Activated CD4-positive, alpha-beta T cell treated with anti-CD3 and anti-CD28 coated beads for 4 hours (primary cell): ENCODE measurements around the gene ARNT2.
"Not testable (repeated sequence)": the region's sequence is repeated elsewhere in the genome, so short reads cannot be mapped to it uniquely, and the experiment has no call there.

Experiments
- DNase-seq, 2 donors: peaks; one replicate each; pipeline ENCODE4 v3.0.0-alpha.2; 2020

The ARNT2 gene

DNA sequence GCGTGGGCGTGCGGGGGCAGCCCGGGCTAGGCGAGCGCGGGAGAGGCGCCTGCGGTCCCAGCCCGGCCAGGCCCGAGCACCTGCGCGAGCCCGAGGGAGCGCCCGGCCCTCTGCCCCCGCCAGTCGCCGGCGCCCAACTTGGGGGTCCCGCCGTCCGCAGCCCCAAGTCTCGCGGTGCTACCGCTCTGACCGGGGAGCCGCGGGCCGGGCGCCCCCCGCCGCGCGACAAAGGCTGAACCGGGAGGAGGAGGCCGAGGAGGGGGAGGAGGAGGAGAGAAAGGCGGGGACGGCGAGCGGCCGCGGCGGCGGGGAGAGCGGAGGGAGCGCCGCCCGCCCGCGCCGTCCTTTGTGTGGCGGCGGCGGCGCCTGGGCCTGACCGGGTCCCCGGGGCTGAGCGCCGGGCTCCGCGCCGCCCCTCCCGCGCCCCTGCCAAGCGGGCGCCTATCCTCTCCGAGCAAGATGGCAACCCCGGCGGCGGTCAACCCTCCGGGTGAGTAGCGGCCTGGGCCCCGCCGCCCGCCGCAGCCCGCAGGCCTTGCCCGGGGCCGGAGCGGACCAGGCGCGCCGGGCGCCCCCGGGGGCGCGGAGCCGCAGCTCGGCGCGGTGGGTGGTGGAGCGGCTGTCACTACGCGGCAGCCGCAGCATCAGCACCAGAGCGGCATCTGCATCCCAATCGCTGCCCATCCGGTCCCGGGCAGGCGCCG is at the start of gene ARNT2:
Gene ARNT2 (plus strand): TSS at position 326 of the 704 bp plus-strand sequence. CDS start 134 bp downstream, at position 460.
- no peak for DNase-seq

DNA sequence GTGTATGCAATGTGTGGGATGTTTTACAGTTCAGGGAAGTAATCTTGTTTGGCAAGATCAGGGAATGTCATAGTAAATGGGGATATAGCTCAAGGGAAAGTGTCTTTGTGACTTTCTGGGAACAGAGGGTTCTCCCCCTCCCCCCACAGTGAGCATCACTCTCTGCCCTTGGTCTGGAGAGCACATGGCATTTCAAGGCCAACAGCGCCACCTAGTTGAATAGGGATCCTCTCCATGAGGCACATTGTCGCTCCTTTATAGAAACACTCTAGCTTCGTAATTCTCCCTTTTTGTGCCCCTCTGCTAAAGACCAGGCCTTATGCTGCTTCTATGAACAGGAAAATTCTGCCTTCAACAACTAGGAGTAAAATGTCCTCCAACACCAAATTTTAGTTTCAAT is 37.1 kb upstream of the ARNT2 start:
- no peak for DNase-seq

DNA sequence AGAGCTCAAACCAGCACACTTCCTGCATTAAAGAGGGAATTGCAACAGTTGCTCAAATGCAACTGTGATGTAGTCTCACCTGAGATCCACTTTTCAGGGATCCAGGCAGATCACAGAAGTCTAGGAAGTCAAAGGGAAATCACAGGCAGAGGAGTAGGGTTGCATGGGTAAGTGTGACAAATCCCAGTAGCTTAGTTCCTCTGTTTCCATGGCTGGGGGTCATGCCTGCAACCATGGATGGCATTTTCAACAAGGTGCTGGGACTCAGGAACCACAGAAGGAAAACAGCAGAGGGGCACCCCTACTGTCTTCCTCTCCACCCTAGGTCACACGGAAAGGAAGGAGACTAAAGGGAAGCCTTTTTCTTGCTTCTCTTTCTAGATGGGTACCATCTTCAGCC is 36.5 kb upstream of the ARNT2 start:
- DNase-seq, result no peak

DNA sequence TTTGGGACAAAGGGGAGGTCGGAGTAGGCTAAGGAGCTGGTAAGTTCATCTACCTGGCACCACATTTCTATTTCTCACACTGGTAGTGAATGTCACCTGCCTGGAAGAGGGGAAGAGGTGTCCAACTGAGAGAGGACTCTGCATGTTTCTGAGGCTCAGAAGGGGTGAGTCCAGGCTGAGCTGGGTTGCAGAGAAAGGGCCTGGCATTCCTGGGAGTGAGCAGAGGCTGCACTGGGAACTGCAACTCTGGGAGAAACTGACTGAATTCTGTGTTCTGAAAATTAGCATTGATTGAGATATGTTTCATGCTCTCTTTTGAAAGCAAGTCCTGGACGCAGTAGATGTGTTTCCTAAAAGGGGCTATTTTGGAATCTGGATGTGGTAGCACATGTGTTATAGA is 32.3 kb upstream of the ARNT2 start:
- DNase-seq, result no peak

DNA sequence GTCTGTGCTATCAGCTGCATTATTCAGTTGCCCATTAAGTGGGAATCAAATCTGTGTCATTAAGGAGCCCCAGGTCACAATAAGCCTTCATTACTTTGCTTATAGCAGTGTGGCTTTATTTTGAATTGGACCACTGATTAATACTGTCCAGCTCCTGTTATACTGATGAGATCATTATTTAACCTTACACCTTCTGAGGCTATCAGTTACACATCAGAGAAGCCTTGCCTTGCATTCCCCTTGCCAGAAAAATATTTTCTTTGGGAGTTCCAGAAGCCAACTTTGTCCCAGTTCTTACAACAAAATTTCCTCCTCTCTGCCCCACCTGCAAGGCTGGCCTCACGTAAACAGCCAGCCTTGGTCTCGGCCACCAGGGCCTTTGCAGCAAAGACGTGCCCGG is 29.7 kb upstream of the ARNT2 start:
- DNase-seq, result no peak

DNA sequence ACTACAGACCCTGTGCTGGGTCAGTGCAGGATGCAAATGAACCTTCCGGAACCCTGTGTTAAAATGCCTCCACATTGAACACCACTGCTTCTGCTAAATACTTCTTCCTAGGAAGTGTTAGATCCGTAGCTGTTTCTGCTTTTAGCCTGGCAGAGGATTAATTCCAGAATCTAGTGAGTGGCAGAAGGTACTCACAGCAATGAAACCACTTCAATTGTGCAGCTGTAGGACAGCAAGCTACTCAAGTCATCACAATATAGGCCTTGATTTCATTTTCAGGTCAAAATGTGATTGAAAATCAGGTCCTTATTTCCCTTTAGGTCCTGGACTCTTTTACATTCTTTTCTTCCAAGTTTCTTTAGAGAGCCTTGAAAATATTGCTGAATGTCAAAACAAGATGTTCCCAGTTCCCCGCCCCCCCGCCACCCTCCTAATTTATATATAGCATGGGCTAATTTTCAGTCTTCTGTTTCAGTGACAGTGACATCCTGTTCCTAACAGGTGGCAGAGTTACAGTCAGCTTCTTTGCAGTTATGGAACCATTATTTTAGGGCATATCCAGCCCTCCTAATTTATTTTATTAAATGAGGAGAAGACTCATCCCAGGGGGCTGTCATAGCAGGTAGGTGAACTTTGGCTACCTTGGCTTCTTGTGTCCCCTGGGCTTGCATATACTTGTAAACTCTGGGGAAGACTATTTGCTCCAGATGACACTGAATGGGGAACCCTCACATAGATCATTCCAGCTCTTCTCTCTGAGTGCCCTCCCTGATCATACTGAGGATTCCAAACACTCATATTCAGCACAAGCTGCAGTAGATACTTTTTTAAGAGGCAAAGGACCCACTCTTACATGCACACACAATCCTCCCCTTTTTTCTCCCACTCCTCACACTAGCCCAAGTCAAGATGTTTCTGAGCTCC is 28.0 kb upstream of the ARNT2 start:
- DNase-seq, result no peak

DNA sequence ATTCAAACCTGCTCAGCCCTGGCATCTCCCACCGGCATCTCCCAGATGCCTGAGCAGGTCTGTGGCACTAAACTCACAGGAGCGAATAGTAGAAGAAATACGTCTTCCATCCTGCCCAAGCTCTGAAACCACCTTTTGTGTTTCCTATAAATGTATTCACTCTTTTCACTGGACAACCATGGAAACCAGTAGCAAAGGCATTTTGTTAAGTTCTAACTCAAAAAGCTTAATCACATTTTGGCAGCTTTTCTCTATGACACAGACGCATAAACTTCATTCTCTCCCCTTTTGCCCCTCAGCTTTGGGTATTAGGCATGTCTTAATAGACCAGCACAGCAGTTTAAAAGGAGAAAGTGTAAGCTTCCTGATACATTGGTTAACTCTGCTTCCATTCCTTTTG is 24.5 kb upstream of the ARNT2 start:
- no peak for DNase-seq

DNA sequence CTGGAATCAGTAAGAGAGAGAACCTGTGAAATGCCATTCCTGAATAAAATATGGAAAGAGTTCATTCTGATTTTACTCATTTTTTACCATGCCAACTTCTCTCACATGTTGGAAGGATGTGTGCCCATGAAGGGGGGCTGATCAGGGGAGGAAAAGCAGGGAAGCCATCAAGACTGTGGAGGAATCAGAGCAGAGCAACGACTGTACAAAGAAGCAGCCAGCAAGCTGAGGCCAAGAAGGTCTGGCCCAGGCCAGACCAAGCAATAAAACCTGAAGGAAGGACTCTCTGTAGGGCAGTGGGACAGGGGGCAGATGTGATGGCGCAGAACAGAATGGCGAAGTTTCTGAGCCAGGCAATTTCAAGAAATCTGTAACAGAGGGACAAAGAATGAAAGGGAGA is 24.0 kb upstream of the ARNT2 start:
- no peak for DNase-seq

DNA sequence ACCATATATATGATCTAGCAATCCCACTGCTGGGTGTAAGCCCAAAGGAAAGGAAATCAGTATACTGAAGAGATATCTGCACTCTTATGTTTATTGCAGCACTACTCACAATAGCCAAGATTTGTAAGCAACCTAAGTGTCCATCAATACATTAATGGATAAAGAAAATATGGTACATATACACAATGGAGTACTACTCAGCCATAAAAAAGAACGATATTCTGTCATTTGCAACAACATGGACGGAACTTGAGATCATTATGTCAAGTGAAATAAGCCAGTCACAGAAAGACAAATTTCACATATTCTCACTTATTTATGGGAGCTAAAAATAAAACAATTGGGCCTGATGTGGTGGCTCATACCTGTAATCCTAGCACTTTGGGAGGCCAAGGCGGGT is 21.9 kb upstream of the ARNT2 start:
- DNase-seq, result no peak

DNA sequence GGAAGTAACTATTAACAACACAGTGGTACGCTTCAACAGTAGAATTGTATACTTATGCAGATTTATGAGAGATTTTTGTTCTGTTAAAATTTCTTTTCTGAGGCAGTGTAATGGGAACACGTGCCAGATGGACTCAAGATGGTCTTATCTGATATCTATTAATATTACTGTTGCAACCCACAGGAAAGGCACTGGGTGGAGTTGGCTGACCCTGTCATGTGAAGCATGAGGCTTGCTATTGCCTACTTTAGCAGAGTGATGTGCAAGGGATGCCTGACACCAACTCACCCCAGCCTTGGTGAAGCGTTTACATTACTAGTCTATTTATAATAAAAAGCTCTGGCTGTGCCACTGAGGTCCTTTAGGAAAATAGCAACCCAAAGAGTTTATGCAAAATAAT is 19.8 kb upstream of the ARNT2 start:
- DNase-seq, result no peak

DNA sequence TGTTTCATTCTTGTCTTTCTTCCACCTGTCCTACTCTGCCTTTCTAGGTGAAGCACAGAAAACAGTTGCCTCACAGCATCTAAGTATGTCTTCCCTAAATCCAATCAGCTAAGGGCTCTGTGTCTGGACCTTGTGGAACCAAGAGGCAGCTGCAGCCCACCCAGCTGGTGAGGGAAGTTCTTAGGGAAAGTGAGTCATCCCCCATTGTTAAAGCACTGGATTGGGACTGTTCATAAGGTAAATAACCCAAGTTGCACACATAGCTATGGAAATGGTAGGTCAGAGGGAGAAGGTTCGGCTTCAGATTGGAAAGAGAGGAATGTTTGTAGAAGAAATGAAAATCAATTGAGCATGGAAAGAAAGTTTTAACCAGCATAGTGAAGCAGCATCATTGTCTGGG is 18.0 kb upstream of the ARNT2 start:
- no peak for DNase-seq

DNA sequence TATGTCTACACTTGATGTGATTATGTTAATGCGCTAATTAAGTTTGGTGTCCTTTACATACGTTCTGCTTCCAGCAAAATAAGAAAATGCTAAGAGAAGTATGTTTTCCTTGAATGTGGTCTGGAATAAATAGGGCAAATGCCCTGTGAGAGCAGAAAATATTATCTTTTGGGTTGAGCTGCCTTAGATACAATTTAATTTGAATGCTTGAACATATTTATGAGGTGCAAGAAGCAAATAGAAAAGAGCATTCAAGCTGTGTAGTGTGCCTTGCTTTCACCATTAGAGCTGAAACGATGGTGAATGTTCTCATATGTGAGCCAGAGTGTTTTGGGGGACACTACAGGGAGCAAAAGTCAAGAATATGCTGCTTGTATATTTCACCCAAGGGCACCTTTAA is 15.9 kb upstream of the ARNT2 start:
- no peak for DNase-seq

DNA sequence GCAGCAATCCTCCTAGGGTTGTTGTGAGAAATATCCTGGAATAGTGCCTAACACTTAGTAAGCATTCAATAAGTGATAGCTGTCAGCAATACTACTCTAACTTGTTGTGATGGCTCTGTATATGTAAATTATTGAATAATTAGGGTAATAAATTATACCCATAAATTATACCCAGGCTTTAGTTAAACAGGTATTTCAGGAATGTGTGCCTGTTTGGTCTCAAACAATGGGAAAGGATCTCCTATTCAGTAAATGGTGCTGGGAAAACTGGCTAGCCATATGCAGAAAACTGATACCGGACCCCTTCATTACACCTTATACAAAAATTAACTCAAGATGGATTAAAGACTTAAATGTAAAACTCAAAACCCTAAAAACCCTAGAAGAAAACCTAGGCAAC is 14.8 kb upstream of the ARNT2 start:
- DNase-seq, result no peak

DNA sequence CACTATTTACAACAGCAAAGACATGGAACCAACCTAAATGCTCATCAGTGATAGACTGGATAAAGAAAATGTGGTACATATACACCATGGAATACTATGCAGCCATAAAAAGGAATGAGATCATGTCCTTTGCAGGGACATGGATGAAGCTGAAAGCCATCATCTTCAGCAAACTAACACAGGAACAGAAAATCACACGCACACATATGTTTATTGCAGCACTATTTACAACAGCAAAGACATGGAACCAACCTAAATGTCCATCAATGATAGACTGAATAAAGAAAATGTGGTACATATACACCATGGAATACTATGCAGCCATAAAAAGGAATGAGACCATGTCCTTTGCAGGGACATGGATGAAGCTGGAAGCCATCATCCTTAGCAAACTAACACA is 13.2 kb upstream of the ARNT2 start:
- not testable (repeated sequence) for DNase-seq

DNA sequence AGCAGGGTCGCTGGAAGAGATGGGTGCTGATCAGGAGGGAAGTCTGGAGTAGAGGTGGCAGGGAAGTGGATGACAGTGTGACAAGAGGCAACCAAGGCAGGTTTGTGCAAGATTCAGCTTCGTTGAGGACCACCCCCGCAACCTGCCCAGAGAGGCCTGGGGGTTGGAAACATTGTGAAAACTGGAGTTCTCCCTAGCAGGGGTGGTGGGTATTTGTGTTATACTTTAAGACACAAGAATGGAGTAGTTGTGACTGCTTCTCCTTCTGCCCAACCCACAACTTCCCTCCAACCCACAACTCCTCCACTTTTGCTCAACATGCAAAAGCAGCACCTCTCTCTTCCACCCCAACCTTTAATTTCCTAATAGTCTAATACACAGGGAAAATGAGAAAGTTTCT is 8.6 kb upstream of the ARNT2 start:
- no peak for DNase-seq

DNA sequence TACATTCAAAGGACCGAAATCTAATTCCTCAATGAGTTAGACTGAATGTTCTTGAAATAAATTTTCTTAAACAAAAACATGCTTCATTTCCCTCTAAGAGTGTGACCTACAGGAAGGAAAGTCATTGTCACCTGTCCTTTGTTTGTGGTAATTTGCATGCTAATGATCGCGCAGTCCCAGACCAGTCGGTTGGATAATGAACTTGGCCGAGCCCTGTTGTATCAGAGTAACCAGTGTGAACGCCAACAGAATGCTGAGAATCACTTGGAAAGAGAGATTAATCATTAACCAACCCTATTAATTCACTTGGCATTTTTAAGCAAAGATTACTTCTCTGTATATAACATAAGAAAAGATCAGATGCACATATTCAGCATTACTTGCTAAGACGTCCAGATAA is 8.1 kb upstream of the ARNT2 start:
- DNase-seq, result no peak

DNA sequence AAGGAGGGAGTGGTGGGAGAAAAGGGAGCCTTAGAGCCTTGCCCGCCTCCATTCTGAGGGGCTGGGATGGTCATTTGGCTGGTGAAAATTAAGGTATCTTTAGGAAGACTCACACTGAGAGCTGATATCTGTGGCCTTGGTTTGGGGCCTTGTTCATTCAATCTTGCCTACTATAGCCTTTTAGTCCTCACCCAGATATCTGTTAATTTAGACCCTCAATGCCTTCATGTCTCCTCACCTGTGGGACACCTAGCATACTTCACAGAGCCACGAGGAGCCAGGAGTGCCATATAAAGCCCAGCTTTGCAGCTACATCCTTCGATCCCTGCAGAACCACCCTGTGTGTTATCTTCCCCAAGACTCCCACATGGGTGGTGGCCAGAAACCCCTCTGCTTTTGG is 4.7 kb upstream of the ARNT2 start:
- no peak for DNase-seq

DNA sequence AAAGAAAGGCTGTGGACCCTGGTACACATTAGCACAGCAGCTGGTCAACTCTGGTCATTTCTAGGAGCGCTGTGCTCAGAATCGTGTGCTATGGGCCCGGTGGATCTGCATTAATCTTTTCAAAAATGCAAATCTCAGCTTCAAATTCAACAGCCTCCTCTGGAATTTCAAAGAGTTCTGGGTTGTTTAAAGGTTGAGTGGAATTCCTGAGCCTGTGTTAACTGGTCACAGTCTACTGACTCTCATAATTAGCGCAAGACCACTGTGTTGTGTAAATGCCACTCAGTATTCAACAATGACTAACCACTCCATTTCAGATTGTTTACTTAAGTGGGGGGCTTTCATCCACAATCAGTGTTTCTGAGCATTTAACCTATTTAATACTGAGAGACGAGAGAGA is 2.7 kb upstream of the ARNT2 start:
- DNase-seq, result no peak

DNA sequence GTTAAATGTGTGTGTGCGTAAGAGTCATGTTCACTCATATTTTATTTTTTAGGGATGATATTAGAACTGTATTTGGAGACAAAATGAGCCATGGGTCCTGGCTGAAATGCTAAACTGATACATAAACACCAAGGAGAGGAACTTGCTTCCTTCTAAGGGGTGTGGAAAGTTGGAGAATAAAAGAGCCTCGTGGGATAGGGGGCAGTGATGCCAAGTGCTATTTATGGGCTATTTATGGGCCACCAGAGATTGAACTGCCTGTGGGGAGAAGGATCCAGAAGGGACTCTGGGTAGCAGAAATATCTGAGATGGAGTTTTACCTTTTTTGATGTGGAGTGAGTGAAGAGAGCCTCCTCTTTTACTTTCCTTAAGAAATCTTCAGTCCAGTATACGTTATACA is 1.8 kb upstream of the ARNT2 start:
- DNase-seq, result no peak

DNA sequence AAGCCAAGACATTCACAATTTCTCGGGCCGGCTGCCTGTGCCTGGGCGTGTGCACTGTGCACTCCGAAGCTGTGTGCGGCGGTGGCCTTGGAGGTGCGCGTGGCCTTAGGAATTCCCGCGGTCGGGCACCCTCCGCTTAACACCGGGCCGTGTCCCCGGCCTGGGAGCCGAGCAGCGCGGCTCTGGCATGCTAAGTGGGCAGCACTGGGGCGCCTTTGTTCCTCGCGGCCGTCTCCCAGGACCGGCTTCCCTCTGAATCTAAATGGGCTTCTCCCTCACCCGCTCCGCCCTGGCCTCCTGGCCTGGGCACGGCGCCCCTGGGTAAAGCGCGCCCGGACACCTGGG is 498 bp upstream of the ARNT2 start:
- no peak for DNase-seq

DNA sequence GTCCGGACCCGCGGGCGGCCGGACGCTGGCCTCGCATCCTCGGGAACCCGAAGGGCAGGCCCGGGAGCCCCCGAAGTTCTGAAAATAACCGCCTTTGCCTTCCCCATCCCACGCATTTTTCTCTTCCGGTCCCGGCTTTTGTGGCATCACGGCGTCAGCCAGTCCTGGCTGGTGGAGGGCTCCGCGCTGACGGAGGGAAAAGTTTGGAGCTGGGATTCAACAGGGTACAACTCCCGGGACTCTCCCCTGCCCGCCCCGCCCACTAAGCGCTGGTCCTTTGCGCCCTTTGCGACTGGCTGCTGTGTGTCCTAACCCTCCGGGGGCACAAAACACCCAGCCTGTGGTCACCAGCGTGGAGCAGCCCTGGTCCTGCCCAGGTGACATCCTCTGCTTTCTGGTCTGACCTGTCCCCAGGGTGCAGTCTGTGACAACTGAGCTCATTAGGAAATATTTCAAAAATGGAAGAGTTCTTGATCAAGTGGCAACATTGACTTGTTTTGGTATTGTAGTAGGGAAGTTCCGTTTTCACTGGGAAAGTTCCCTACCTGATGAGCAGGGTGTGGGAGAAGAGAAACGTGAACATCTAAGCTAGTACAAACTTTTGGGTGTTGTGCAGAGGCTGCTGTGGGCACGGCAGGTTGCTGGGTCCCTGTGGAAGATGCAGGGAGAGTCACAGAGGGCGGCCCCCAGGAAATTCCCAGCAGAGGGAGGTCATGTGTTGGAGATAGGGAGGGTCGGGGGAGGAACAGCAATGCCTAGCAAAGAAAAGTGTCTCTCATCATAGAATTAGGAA is 775 bp downstream of the ARNT2 start:
- DNase-seq, result no peak

DNA sequence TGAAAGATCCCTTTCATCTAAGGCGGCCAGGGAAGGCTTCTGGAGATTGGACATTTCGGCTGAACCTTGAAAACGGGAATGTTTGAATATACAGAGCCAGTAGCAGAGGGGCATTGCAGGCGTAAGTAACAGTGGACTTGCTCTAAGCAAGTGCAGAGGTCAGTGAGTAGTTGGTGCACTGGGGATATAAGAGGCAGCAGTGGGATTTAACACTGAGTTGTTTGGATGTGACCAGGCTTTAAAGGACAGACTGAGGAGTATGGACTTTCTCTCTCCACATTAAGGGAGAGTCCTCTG is 1.3 kb downstream of the ARNT2 start:
- DNase-seq, result no peak

DNA sequence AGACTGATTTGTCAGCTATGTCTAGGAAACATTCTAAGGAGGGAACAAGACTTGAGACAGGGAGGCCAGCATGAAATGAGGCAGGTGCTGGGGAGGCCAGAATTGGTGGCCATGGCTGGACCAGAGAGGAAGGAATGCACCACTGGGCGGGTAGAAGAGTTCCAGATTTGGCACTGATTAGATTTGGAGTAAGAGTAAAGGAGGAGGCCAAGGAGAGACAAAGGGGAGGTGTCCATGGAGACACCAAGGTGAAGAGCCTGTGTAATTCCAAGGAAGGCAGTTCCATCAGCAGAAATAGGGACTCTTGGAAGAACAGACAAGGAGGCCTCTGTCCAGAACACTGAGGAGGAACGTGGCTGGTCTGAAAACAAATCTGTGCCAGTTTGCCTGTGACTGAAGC is 1.8 kb downstream of the ARNT2 start:
- DNase-seq, result no peak

DNA sequence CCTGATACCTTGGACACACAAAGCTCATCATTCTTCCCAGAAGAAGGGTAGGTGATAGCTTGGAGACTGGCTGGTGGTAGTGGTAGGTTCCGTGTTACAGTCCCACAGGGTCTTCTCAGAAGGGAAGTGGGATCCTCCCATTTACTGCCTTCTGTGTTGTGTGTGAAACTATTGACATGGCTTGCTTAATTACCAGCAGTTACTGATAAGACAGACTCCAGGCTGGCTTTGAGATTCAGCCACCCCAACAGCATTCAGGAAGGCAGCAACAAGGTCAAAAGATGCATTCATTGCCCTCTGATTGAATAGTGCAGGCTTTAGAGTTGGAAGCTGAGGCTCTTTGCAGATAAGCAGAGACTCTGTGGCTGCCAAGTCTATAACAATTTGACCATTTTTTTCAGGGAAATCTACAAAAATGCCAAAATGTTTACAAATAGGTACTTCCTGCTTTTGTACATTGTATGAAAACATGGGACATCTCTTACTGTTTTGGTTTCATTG is 7.7 kb downstream of the ARNT2 start:
- no peak for DNase-seq
